Type B pancreatic cell (in vitro differentiated cells): ENCODE measurements around the gene LUM. TPM values are rescaled to one million over a fixed set of nuclear protein-coding genes. Genes with fewer than 3 reads are reported as not detected.

Experiments
- DNase-seq: peaks from one replicate; pipeline ENCODE4 v3.0.0; 2021; ENCODE audit warnings: mixed read lengths; ENCODE audit not compliant: unreplicated experiment; ENCODE audit errors: extremely low spot score
- H3K27ac Mint-ChIP-seq: 2 replicates; pipeline ENCODE4 v1.8.0; 2021; ENCODE audit warnings: mild to moderate bottlenecking, mixed read lengths
- H3K27me3 Mint-ChIP-seq: 2 replicates; pipeline ENCODE4 v1.8.0; 2021; ENCODE audit warnings: mixed read lengths
- H3K36me3 Mint-ChIP-seq: 2 replicates; pipeline ENCODE4 v1.8.0; 2021; ENCODE audit warnings: mixed read lengths
- H3K4me1 Mint-ChIP-seq: one replicate; pipeline ENCODE4 v1.8.0; 2021; ENCODE audit warnings: mixed read lengths; ENCODE audit not compliant: unreplicated experiment
- H3K4me3 Mint-ChIP-seq: 2 replicates; pipeline ENCODE4 v1.8.0; 2021; ENCODE audit warnings: mild to moderate bottlenecking, mixed read lengths
- H3K9me3 Mint-ChIP-seq: 2 replicates; pipeline ENCODE4 v1.8.0; 2021; ENCODE audit warnings: mixed read lengths
- CTCF ChIP-seq: fragments of 200-600 bp; sonication (generic); conservative IDR thresholded peaks from 2 replicates; pipeline ENCODE4 v1.5.0; 2021; ENCODE audit warnings: antibody characterized with exemption, mild to moderate bottlenecking
- total RNA-seq: library from RNA; stranded (reverse); gene quantifications from 2 replicates; pipeline ENCODE4 v1.2.1, GENCODE V29; 2021; ENCODE audit warnings: low replicate concordance

LUM gene
- total RNA-seq, 1 donor from 2014 or later: 49.5 TPM

DNA sequence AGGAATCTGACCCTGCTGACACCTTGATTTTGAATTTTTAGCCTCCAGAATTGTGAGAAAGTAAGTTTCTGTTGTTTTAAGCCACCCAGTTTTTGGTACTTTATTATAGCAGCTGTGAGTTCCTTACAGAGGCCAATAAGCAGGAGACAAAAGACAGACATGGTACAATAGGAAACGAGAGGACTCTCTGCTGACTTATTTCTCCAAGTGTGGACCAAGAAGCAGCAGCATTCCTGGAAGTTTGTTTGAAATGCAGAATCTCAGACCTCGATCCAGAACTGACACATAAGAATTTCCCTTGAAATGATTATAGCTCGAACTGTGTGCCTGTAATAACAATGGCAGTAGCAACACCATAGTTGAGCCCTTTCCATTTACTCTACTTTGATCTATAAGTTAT lies 31.9 kb upstream of the LUM start:
- no peak for DNase-seq
- no peaks in the 10 kb centered on the region for H3K27me3 Mint-ChIP-seq
- H3K4me1 Mint-ChIP-seq: peaks cover 26% of the 10 kb centered on the region
- H3K27ac Mint-ChIP-seq: no peak overlapping the region
- H3K9me3 Mint-ChIP-seq: no peaks in the 10 kb centered on the region
- H3K36me3 Mint-ChIP-seq: no peaks in the 10 kb centered on the region
- H3K4me3 Mint-ChIP-seq: no peak overlapping the region
- no peak for TF ChIP-seq CTCF

DNA sequence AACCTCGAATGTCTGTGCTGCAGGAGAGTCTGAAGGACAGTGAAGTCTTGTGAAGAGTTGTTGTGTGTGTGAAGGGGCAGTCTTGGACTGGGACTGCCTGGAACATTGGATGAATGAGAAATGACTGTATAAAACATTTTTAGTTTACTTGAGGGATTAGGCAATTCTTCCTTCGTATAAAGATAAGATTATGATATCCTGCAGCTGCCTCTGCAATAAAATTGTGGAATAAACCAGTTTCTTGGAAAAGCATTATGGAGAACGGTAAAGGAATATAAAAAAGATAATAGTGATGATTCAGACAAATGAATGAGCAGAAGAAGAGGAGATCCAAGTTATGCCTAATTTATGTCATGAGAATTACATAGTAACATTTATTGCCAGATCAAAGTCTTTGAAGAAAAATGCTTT lies 30.9 kb upstream of the LUM start:
- no peak for TF ChIP-seq CTCF
- H3K4me3 Mint-ChIP-seq: no peak overlapping the region
- H3K4me1 Mint-ChIP-seq: peaks cover 27% of the 10 kb centered on the region
- H3K9me3 Mint-ChIP-seq: no peaks in the 10 kb centered on the region
- H3K27me3 Mint-ChIP-seq: no peaks in the 10 kb centered on the region
- no peaks in the 10 kb centered on the region for H3K36me3 Mint-ChIP-seq
- H3K27ac Mint-ChIP-seq: no peak overlapping the region
- DNase-seq: no peak

DNA sequence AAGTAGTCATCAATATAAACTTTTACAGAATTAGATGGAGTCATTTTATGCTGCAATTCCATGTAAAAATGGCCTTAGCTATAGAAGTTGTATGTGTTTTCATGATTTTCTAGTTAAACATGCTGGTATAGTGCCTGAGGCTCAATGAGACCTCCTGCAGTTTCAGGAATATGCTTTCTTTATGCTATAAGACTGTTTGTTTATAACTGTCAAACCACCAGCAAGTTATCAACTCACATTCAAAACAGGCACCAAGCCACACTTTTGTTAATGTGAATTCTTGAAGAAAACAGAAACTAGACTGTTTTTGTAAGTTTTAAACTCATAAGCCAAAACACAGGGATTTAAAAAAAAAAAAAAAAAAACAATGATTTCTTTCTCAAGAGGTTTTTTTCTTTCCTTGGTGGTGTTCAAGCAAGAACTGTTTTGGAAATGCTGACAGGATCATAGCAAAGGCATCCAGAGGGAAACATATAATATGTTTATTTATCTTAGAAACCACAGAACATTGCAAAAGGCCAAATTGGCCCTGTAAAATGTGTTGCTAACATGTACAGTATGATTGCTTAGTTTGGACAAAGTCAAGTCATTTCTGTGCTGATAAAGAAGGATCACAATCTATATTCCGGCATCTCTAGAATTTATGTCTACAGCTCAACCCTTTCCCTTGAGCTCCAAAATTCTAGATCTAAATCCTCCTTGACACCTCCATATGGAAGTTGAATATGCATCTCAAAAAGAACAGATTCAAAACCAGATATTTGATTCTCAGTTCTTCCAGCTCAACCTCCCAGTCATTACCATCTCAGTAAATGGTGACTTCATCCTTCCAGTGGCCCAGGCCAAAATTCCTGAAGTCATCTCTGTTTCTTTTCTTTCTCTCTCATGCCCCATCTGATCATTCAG lies 29.0 kb upstream of the LUM start:
- H3K36me3 Mint-ChIP-seq: no peaks in the 10 kb centered on the region
- no peak overlapping the region for H3K27ac Mint-ChIP-seq
- no peak overlapping the region for H3K4me3 Mint-ChIP-seq
- H3K27me3 Mint-ChIP-seq: no peaks in the 10 kb centered on the region
- peaks cover 27% of the 10 kb centered on the region for H3K4me1 Mint-ChIP-seq
- H3K9me3 Mint-ChIP-seq: no peaks in the 10 kb centered on the region
- no peak for TF ChIP-seq CTCF
- no peak for DNase-seq

DNA sequence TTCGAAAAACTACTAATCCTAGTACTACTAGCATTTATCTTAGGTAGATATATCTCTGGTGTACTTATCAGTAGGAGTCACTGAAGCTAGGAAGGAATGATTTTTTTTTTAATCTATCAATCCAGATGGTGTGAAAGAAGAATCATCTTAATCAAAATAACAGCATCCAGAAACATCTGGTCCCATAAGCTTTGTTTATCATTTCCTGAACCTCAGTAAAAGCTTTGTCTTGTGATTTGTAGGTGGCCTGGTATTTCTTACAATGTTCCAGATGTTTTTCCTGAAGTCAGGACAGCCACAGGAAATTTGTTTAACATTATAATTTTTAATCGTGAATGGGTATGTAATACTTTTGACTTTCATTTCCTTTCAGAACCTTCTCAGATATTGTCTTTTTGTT lies 28.0 kb upstream of the LUM start:
- no peak for TF ChIP-seq CTCF
- no peak overlapping the region for H3K4me3 Mint-ChIP-seq
- H3K4me1 Mint-ChIP-seq: peaks cover 27% of the 10 kb centered on the region
- no peak overlapping the region for H3K27ac Mint-ChIP-seq
- no peak for DNase-seq
- no peaks in the 10 kb centered on the region for H3K27me3 Mint-ChIP-seq
- H3K36me3 Mint-ChIP-seq: no peaks in the 10 kb centered on the region
- H3K9me3 Mint-ChIP-seq: no peaks in the 10 kb centered on the region

- H3K27ac Mint-ChIP-seq: no peak overlapping the region
- DNase-seq: no peak
- H3K27me3 Mint-ChIP-seq: no peaks in the 10 kb centered on the region
- no peak overlapping the region for H3K4me3 Mint-ChIP-seq
- no peaks in the 10 kb centered on the region for H3K9me3 Mint-ChIP-seq
- H3K4me1 Mint-ChIP-seq: peaks cover 27% of the 10 kb centered on the region
- no peak for TF ChIP-seq CTCF
- H3K36me3 Mint-ChIP-seq: no peaks in the 10 kb centered on the region
Measured at GRCh38 chr12:91138337-91138920, 27.1 kb upstream of the LUM start.
